GM12872 (cell line): Measurements from ENCODE around the gene RNF145.

ENCODE experiments used
- CTCF ChIP-seq: IDR thresholded peaks from 3 replicates; pipeline ENCODE4 v1.5.1; 2011; ENCODE audit warnings: low read depth, mild to moderate bottlenecking, low read length, moderate library complexity; ENCODE audit not compliant: insufficient read depth

Gene RNF145

GRCh38 chr5:159215886-159216285 lies 6.5 kb upstream of the RNF145 start:
- no peak for TF ChIP-seq CTCF

GRCh38 chr5:159214486-159215271 lies 5.3 kb upstream of the RNF145 start:
- no peak for TF ChIP-seq CTCF

GRCh38 chr5:159212657-159213462 lies 3.5 kb upstream of the RNF145 start:
- TF ChIP-seq CTCF: no peak

GRCh38 chr5:159211729-159212174 lies 2.4 kb upstream of the RNF145 start:
- no peak for TF ChIP-seq CTCF

- no peak for TF ChIP-seq CTCF
Measured at GRCh38 chr5:159210846-159211245, 1.5 kb upstream of the RNF145 start.

GRCh38 chr5:159210210-159210661 lies 883 bp upstream of the RNF145 start:
- TF ChIP-seq CTCF: no peak

- no peak for TF ChIP-seq CTCF
Measured at GRCh38 chr5:159208514-159209437, 577 bp downstream of the RNF145 start.
